DND-41 (cell line): ENCODE measurements around the gene TMEM86A.

Experiments used
- CTCF ChIP-seq: IDR thresholded peaks from 2 replicates; pipeline ENCODE4 v1.5.1; 2012; ENCODE audit warnings: borderline replicate concordance, low read length, moderate library complexity, mild to moderate bottlenecking; ENCODE audit not compliant: poor library complexity, severe bottlenecking; ENCODE audit errors: extremely low read depth
- EZH2 ChIP-seq: IDR thresholded peaks from 3 replicates; pipeline ENCODE4 v1.6.1; 2012; ENCODE audit warnings: borderline replicate concordance, low read depth, mild to moderate bottlenecking, moderate library complexity, low read length, inconsistent platforms; ENCODE audit not compliant: severe bottlenecking

- TF ChIP-seq CTCF: no peak
- no peak for TF ChIP-seq EZH2
Observed at GRCh38 chr11:18657673-18658072, 40.9 kb upstream of the TMEM86A start.
